CD4-positive, alpha-beta T cell treated with Interleukin-6 at 100 ng/mL for 8 hours (primary cell): Measurements from ENCODE around the gene FBXO42.
A peak's percentile ranks its signal among the peaks of the same experiment; 100 is the strongest.

ENCODE experiments used
- DNase-seq: peaks from one replicate; pipeline ENCODE4 v3.0.0-alpha.2; 2020; ENCODE audit warnings: mixed read lengths, low spot score

FBXO42 gene

GRCh38 chr1:16351994-16352841, at the start of gene FBXO42:
Gene FBXO42 (minus strand): TSS chr1:16352480. CDS start chr1:16315418, 37,062 bp downstream.
- DNase-seq, result peak; percentile 91

DNA sequence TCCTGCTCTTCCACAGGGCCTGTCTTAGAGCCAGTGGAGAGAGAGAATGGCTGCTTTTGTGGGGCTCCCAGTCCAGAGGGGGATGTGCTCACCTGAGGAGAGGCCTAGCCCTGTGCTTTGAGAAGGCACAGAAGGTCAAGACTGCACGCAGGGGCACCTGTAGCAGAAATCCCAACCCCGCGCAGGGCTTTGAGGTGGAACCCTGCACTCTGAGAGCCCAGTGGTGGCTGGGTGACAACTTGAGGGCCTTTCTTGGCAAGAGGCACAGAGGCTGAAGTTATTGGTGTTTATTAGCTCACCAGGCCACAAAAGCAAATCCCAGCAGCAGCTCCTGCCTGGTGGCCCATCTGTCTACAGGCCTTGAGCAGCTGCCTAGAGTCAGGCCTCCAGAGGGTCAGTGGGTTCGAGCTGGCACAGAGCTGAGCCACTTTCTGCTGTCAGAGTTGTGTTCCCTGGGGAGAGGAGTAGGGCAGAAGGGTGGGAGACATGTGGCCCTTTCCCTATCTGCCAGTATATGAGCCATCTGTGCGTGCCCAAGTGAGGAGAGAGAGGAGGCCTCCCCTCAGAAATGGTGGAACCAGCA, 46.2 kb upstream of the FBXO42 start:
- no peak for DNase-seq

GRCh38 chr1:16397120-16397519, 44.8 kb upstream of the FBXO42 start:
- no peak for DNase-seq

DNA sequence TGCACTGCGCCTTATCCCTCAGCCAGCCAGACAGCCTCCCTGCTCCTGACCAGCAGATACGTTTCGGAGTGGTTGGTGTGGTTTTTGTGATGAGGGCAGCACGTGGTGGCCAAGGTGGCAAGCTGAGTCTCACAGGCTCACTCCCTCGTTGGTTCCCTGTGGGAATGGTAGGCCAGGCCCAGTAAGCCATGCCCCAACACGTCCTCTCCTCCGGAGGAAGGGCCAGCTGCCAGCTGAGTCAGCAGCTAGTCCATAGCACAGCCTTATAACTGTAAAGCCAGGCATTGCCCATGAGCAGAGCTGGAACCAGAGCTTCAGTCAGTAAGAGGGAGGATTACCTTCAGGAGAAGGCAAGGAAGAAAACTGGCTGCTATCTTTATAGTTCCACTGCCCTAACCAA, 44.3 kb upstream of the FBXO42 start:
- no peak for DNase-seq

DNA sequence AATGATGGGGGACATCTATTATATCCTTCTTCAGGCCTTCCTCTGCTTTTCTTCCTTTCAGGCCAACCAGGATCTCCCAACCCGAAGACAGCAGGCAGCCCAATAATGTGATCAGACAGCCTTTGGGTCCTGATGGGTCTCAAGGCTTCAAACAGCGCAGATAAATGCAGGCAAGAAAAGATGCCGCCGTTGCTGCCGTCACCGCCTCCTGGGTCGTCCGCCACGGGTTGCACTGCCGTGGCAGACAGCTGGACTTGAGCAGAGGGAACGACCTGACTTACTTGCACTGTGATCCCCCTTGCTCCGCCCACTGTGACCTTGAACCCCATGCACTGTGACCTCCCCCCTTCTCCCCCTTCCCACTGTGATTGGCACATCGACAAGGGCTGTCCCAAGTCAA, 42.7 kb upstream of the FBXO42 start:
- DNase-seq, result no peak

GRCh38 chr1:16393570-16394521, 41.6 kb upstream of the FBXO42 start:
- no peak for DNase-seq

DNA sequence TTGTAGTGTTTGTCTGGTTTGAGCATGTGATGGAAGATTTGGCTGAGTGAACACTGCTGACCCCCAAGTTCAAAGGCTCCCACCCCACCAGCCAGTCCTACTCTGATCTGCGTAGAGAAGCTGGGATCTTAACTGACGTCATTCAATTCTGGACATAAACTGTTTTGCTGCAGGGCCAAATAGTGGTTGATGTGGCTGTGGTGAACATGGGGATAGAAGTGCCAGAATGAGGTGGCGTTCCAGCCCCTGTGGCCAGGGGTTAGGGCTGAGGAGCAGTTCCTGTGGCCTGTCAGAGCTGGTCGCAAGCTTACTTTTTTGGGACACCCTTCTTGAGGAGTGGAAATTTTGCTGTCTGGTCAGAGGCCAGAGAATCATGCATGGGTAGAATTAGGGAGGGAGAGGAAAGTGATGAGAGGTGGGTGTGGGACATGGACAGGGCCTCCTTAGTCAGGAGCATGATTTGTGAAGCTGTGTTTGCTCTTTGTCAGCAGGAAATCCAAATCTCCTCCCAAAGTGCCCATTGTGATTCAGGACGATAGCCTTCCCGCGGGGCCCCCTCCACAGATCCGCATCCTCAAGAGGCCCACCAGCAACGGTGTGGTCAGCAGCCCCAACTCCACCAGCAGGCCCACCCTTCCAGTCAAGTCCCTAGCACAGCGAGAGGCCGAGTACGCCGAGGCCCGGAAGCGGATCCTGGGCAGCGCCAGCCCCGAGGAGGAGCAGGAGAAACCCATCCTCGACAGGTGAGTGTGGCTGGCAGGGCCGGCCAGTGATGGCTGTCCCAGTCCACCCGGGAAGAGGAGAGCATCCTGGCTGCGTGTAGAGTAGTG, 40.7 kb upstream of the FBXO42 start:
- no peak for DNase-seq

- no peak for DNase-seq
Observed at GRCh38 chr1:16391411-16391810, 39.1 kb upstream of the FBXO42 start.

GRCh38 chr1:16387201-16388188, 35.2 kb upstream of the FBXO42 start:
- no peak for DNase-seq

DNA sequence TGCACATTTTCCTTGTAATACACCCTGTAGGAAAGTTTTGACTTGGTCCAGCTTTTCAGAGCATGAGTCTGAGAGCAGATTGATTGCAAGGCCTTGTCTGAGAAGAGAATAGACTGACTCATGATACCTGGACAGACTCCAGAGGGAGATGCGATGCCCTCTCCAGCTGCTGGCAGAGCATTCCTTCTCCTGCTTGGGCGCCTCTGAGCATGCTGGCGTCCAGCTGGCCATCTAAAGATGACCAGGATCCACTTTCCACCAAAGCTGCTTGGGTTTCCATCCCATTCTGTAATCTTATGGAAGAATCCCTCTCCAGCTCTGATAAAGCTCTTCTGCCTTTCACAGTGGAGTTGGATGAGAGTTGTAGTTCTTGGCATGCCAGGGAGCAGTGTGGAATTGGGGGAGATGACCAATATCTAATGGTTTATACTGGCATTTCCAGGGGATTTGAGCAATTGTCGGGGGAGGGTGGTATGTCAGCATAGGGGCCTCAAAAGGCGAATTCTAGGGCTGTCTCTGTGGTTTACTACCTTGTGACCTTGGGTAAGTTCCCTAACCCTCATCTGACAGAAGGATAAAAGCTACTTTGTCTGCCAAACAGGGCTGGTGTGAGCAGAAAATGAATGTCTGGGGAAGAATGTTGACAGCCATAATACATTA, 34.3 kb upstream of the FBXO42 start:
- DNase-seq, result no peak

- DNase-seq, result no peak
Observed at GRCh38 chr1:16385659-16386453, 33.6 kb upstream of the FBXO42 start.

- no peak for DNase-seq
Observed at GRCh38 chr1:16383888-16384287, 31.6 kb upstream of the FBXO42 start.

DNA sequence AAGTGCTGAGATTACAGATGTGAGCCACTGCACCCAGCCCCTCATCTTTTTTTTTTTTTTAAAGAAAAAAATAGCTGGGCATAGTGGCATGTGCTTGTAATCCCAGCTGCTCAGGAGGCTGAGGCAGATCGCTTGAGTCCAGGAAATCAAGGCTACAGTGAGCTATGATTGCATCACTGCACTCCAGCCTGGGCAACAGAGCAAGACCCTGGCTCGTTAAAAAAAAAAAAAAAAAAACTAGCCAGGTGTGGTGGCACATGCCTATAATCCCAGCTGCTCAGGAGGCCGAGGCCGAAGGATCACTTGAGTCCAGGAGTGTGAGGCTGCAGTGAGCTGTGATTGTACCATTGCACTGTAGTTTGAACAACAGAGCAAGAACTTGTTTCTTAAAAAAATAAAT, 28.6 kb upstream of the FBXO42 start:
- no peak for DNase-seq

DNA sequence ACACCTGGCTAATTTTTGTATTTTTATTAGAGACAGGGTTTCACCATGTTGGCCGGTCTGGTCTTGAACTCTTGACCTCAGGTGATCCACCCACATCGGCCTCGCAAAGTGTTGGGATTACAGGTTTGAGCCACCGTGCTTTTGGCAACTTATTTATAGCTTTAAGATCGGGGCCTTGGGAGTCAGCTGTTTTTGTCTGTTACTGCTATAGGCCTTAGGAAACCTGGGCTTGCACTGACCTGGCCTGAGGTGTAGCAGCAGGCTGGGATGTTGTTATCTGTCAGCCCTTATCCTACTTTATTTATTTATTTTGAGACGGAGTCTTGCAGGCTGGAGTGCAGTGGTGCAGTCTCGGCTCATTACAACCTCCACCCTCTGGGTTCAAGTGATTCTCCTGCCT, 26.2 kb upstream of the FBXO42 start:
- DNase-seq, result no peak

GRCh38 chr1:16376971-16377370, 24.7 kb upstream of the FBXO42 start:
- no peak for DNase-seq

DNA sequence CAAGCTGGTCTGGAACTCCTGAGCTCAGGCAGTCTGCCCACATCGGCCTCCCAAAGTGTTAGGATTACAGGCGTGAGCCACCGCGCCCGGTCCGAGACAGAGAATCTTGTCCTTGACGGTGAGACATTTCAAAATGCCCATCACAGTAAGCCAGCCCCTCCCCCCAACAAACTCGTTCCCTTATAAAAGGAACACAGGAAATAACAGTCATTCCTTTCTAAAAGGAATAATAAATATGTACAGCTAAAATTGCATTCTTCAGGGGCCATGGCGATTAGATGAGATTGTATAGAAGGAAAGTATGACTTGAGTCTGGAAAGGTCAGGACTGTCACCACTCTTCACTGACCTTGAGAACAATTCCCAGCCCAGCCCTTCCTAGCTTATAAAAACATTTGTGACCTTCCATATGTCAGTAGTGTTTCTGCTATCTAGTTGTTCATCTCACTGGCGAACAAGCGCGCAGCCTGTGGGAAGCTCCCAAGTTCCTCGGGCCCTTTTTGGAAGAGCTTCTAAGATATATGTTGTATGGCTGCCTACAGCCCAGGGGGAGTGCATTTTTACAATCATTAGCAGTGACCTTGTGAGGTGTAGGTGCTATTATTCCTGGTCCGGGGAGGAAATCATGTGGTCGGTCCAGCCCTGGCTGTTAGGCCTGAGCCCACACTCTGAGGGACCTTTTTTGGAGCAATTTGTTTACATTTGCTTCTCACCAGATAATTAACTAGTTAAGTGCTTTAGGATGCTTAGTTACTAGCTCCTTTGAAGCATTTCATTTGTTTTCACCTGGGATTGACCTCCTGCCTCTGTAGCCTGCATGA, 23.5 kb upstream of the FBXO42 start:
- DNase-seq, result no peak

- DNase-seq, result no peak
Observed at GRCh38 chr1:16374266-16374665, 22.0 kb upstream of the FBXO42 start.
